ENCODE results near the gene PTTG1IP2. TPM values are rescaled to one million over a fixed set of nuclear protein-coding genes. Genes with fewer than 3 reads are reported as not detected.

The PTTG1IP2 gene
- total RNA-seq, 1 donor from 2014 or later, result not detected

Other genes starting within 250 kb of the PTTG1IP2 start
- 1.1 TPM for gene CFAP69, start 224.5 kb upstream of the PTTG1IP2 start, total RNA-seq
- gene FAM237B, start 148.3 kb upstream of the PTTG1IP2 start, total RNA-seq, result not detected
- gene GTPBP10, start 122.9 kb upstream of the PTTG1IP2 start, total RNA-seq, result 18.8 TPM
- gene CLDN12, start 66.2 kb upstream of the PTTG1IP2 start, total RNA-seq, result 20.7 TPM
- gene CDK14, start 126.7 kb downstream of the PTTG1IP2 start, total RNA-seq, result 1.1 TPM

All from esophagus mucosa (tissue), 1 donor.